Measurements from ENCODE around the gene PRR35. TPM values are rescaled to one million over a fixed set of nuclear protein-coding genes. Genes with fewer than 3 reads are reported as not detected.

PRR35 gene
- total and polyA plus RNA-seq, 4 donors, result not detected

- peaks cover 0 to 4% (median 2%) of the 10 kb centered on the region in 4 donors for H3K36me3 ChIP-seq (ENCODE audit: control insufficient read depth in 4 of 4, insufficient read depth in 3 of 4, low read depth in 1 of 4, low read length in 3 of 4)
- H3K4me3 ChIP-seq (ENCODE audit: low read depth in 1 of 3, low read length in 3 of 3), result no peak overlapping the region
- peak overlapping the region; percentile 42 for H3K27ac ChIP-seq (ENCODE audit: low read depth in 1 of 2, low read length in 2 of 2)
- H3K9ac ChIP-seq (ENCODE audit: low read depth in 1 of 2, low read length in 2 of 2), result peak overlapping the region in 1 of 2 donors; percentile 25
- H3K9me3 ChIP-seq (ENCODE audit: control insufficient read depth in 4 of 4, low read length in 3 of 4), result no peaks in the 10 kb centered on the region
- TF ChIP-seq FOXA2 (IDR thresholded peaks at IDR 0.05), result no peak
- TF ChIP-seq NR2F2 (IDR thresholded peaks at IDR 0.05), result no peak
- TF ChIP-seq EGR1 (IDR thresholded peaks at IDR 0.05; ENCODE audit: low read depth in 2 of 2), result no peak
- TF ChIP-seq JUND (IDR thresholded peaks at IDR 0.05), result no peak
- TF ChIP-seq MAX (IDR thresholded peaks at IDR 0.05), result no peak
- TF ChIP-seq CTCF (IDR thresholded peaks at IDR 0.05; ENCODE audit: low read depth, low read length, missing input control), result no peak
- TF ChIP-seq SP1 (IDR thresholded peaks at IDR 0.05), result no peak
- TF ChIP-seq ATF3 (IDR thresholded peaks at IDR 0.05), result no peak
- TF ChIP-seq YY1 (IDR thresholded peaks at IDR 0.05), result no peak
- no peak for TF ChIP-seq HNF4A (conservative IDR thresholded peaks at IDR 0.05)
- TF ChIP-seq HNF4G (IDR thresholded peaks at IDR 0.05), result no peak
- TF ChIP-seq RAD21 (IDR thresholded peaks at IDR 0.05), result no peak
- TF ChIP-seq GABPA (IDR thresholded peaks at IDR 0.05 in 1 of 2, conservative IDR thresholded peaks at IDR 0.05 in 1 of 2), result no peak
- no peak for TF ChIP-seq FOXA1 (IDR thresholded peaks at IDR 0.05)
- no peak for TF ChIP-seq TAF1 (conservative IDR thresholded peaks at IDR 0.05)
- TF ChIP-seq ZBTB33 (IDR thresholded peaks at IDR 0.05), result no peak
- peaks cover 2 to 17% (median 10%) of the 10 kb centered on the region in 4 donors for H3K4me1 ChIP-seq (ENCODE audit: control insufficient read depth in 4 of 4, insufficient read depth in 4 of 4, low read length in 3 of 4)
- WGBS, result 83% methylated on average over 13 of the region's 13 CpGs
- H3K27me3 ChIP-seq (ENCODE audit: control insufficient read depth in 4 of 4, insufficient read depth in 4 of 4, low read length in 3 of 4), result no peaks in the 10 kb centered on the region
- DNase-seq (ENCODE audit: low spot score), result no peak
Measured at GRCh38 chr16:609316-609715, 49.1 kb downstream of the PRR35 start.

- H3K27ac ChIP-seq (ENCODE audit: low read depth in 1 of 2, low read length in 2 of 2), result peak overlapping the region; percentile 21 to 42
- 68% methylated on average over 14 of the region's 14 CpGs for WGBS
- H3K9ac ChIP-seq (ENCODE audit: low read depth in 1 of 2, low read length in 2 of 2), result no peak overlapping the region
- no peak overlapping the region for H3K4me3 ChIP-seq (ENCODE audit: low read depth in 1 of 3, low read length in 3 of 3)
- TF ChIP-seq HNF4A (conservative IDR thresholded peaks at IDR 0.05), result peak; percentile 14 to 34
- TF ChIP-seq SP1 (IDR thresholded peaks at IDR 0.05), result no peak
- H3K4me1 ChIP-seq (ENCODE audit: control insufficient read depth in 4 of 4, insufficient read depth in 4 of 4, low read length in 3 of 4), result peaks cover 2 to 17% (median 10%) of the 10 kb centered on the region in 4 donors
- H3K27me3 ChIP-seq (ENCODE audit: control insufficient read depth in 4 of 4, insufficient read depth in 4 of 4, low read length in 3 of 4), result no peaks in the 10 kb centered on the region
- DNase-seq (ENCODE audit: low spot score), result no peak
- H3K36me3 ChIP-seq (ENCODE audit: control insufficient read depth in 4 of 4, insufficient read depth in 3 of 4, low read depth in 1 of 4, low read length in 3 of 4), result peaks cover 0 to 8% (median 2%) of the 10 kb centered on the region in 4 donors
- H3K9me3 ChIP-seq (ENCODE audit: control insufficient read depth in 4 of 4, low read length in 3 of 4), result no peaks in the 10 kb centered on the region
Measured at GRCh38 chr16:609984-610383, 49.8 kb downstream of the PRR35 start.
